IPS DF 4.7 (cell line): ENCODE measurements around the gene RIMS4.

Source experiments
- DNase-seq: peaks from one replicate; pipeline ENCODE4 v3.0.0-alpha.2; 2013; ENCODE audit warnings: low spot score; ENCODE audit errors: extremely low read depth

RIMS4 gene

GRCh38 chr20:44796758-44797457, 13.4 kb downstream of the RIMS4 start:
- no peak for DNase-seq

GRCh38 chr20:44796311-44796710, 14.0 kb downstream of the RIMS4 start:
- no peak for DNase-seq

- DNase-seq, result no peak
Observed at GRCh38 chr20:44795836-44796235, 14.5 kb downstream of the RIMS4 start.

GRCh38 chr20:44792796-44793195, 17.6 kb downstream of the RIMS4 start:
- no peak for DNase-seq

GRCh38 chr20:44790638-44791393, 19.5 kb downstream of the RIMS4 start:
- DNase-seq, result no peak

GRCh38 chr20:44788706-44789456, 21.5 kb downstream of the RIMS4 start:
- no peak for DNase-seq

- no peak for DNase-seq
Observed at GRCh38 chr20:44787299-44787698, 23.0 kb downstream of the RIMS4 start.

- peak; percentile 80 for DNase-seq
Observed at GRCh38 chr20:44785768-44786167, 24.6 kb downstream of the RIMS4 start.

- DNase-seq, result no peak
Observed at GRCh38 chr20:44784688-44785087, 25.7 kb downstream of the RIMS4 start.

GRCh38 chr20:44781791-44782190, 28.6 kb downstream of the RIMS4 start:
- DNase-seq, result no peak

GRCh38 chr20:44781118-44781517, 29.2 kb downstream of the RIMS4 start:
- no peak for DNase-seq

GRCh38 chr20:44780226-44780625, 30.1 kb downstream of the RIMS4 start:
- no peak for DNase-seq

GRCh38 chr20:44776980-44777379, 33.4 kb downstream of the RIMS4 start:
- DNase-seq, result no peak

GRCh38 chr20:44773070-44773829, 37.1 kb downstream of the RIMS4 start:
- DNase-seq, result no peak

GRCh38 chr20:44772636-44773035, 37.7 kb downstream of the RIMS4 start:
- DNase-seq, result no peak

- DNase-seq, result no peak
Observed at GRCh38 chr20:44771172-44771535, 39.2 kb downstream of the RIMS4 start.

- DNase-seq, result no peak
Observed at GRCh38 chr20:44770484-44771171, 39.7 kb downstream of the RIMS4 start.

GRCh38 chr20:44769481-44769863, 40.9 kb downstream of the RIMS4 start:
- no peak for DNase-seq

- DNase-seq, result no peak
Observed at GRCh38 chr20:44768854-44769480, 41.4 kb downstream of the RIMS4 start.

- no peak for DNase-seq
Observed at GRCh38 chr20:44768256-44768655, 42.1 kb downstream of the RIMS4 start.
